Osteocyte (in vitro differentiated cells): ENCODE results near the gene BGN. TPM values are rescaled to one million over a fixed set of nuclear protein-coding genes. Genes with fewer than 3 reads are reported as not detected.

Source experiments
- DNase-seq: peaks from one replicate; pipeline ENCODE4 v3.0.0; 2021; ENCODE audit warnings: mixed read lengths; ENCODE audit not compliant: unreplicated experiment; ENCODE audit errors: extremely low spot score
- H3K27ac Mint-ChIP-seq: one replicate; pipeline ENCODE4 v1.8.0; 2021; ENCODE audit warnings: mild to moderate bottlenecking, mixed read lengths; ENCODE audit not compliant: unreplicated experiment
- H3K27me3 Mint-ChIP-seq: one replicate; pipeline ENCODE4 v1.8.0; 2021; ENCODE audit warnings: mixed read lengths; ENCODE audit not compliant: unreplicated experiment
- H3K36me3 Mint-ChIP-seq: one replicate; pipeline ENCODE4 v1.8.0; 2021; ENCODE audit warnings: mixed read lengths; ENCODE audit not compliant: unreplicated experiment
- H3K4me1 Mint-ChIP-seq: one replicate; pipeline ENCODE4 v1.8.0; 2021; ENCODE audit warnings: mixed read lengths; ENCODE audit not compliant: unreplicated experiment
- H3K4me3 Mint-ChIP-seq: one replicate; pipeline ENCODE4 v1.8.0; 2021; ENCODE audit warnings: mild to moderate bottlenecking, moderate library complexity, mixed read lengths; ENCODE audit not compliant: unreplicated experiment
- H3K9me3 Mint-ChIP-seq: one replicate; pipeline ENCODE4 v1.8.0; 2021; ENCODE audit warnings: mixed read lengths; ENCODE audit not compliant: unreplicated experiment
- CTCF ChIP-seq: fragments of 200-600 bp; sonication (generic); IDR thresholded peaks from 2 replicates; pipeline ENCODE4 v1.5.0; 2021; ENCODE audit warnings: antibody characterized with exemption, mild to moderate bottlenecking, moderate library complexity
- total RNA-seq: library from RNA; stranded (reverse); gene quantifications from 2 replicates; pipeline ENCODE4 v1.2.1, GENCODE V29; 2021

Gene BGN
- total RNA-seq, 1 donor from 2014 or later, result 1,633 TPM

- Mint-ChIP-seq H3K36me3 (no peaks in the 10 kb centered on the region), H3K4me3 (no peak overlapping the region), H3K4me1 (no peaks in the 10 kb centered on the region), H3K27me3 (peaks cover 13% of the 10 kb centered on the region), H3K9me3 (no peaks in the 10 kb centered on the region), H3K27ac (no peak overlapping the region)
- DNase-seq, result no peak
- TF ChIP-seq CTCF, result no peak
These were observed 29.5 kb downstream of the BGN start for GRCh38 chrX:153524234-153524633.

GRCh38 chrX:153525451-153525850 is 30.7 kb downstream of the BGN start:
- H3K27ac Mint-ChIP-seq, result no peak overlapping the region
- peaks cover 15% of the 10 kb centered on the region for H3K27me3 Mint-ChIP-seq

GRCh38 chrX:153526042-153526441 is 31.3 kb downstream of the BGN start:
- H3K27me3 Mint-ChIP-seq, result peaks cover 15% of the 10 kb centered on the region
- H3K36me3 Mint-ChIP-seq, result no peaks in the 10 kb centered on the region
- no peaks in the 10 kb centered on the region for H3K9me3 Mint-ChIP-seq
- TF ChIP-seq CTCF, result no peak
- H3K4me1 Mint-ChIP-seq, result no peaks in the 10 kb centered on the region
- H3K27ac Mint-ChIP-seq, result no peak overlapping the region
- H3K4me3 Mint-ChIP-seq, result no peak overlapping the region
- DNase-seq, result no peak

More at GRCh38 chrX:153525451-153525850, 30.7 kb downstream of the BGN start:
- no peak for TF ChIP-seq CTCF
- Mint-ChIP-seq H3K4me1 (no peaks in the 10 kb centered on the region), H3K36me3 (no peaks in the 10 kb centered on the region), H3K9me3 (no peaks in the 10 kb centered on the region), H3K4me3 (no peak overlapping the region)
- no peak for DNase-seq

- Mint-ChIP-seq H3K4me3 (no peak overlapping the region), H3K9me3 (no peaks in the 10 kb centered on the region)
These were observed 32.0 kb downstream of the BGN start for GRCh38 chrX:153526801-153527200.

GRCh38 chrX:153527208-153527607 is 32.4 kb downstream of the BGN start:
- Mint-ChIP-seq H3K4me1 (no peaks in the 10 kb centered on the region), H3K9me3 (no peaks in the 10 kb centered on the region), H3K36me3 (no peaks in the 10 kb centered on the region), H3K27ac (no peak overlapping the region), H3K27me3 (peaks cover 11% of the 10 kb centered on the region), H3K4me3 (no peak overlapping the region)
- DNase-seq, result no peak
- TF ChIP-seq CTCF, result no peak

More at GRCh38 chrX:153526801-153527200, 32.0 kb downstream of the BGN start:
- Mint-ChIP-seq H3K27ac (no peak overlapping the region), H3K27me3 (peaks cover 13% of the 10 kb centered on the region), H3K36me3 (no peaks in the 10 kb centered on the region), H3K4me1 (no peaks in the 10 kb centered on the region)
- DNase-seq, result no peak
- TF ChIP-seq CTCF, result no peak
